GM23248 (cell line): ENCODE measurements around the gene DOCK3.

ENCODE experiments used
- EZH2 ChIP-seq: fragments of 200-600 bp; sonication (generic); IDR thresholded peaks from 2 replicates; pipeline ENCODE4 v1.6.1; 2018; ENCODE audit warnings: antibody characterized with exemption, mild to moderate bottlenecking; ENCODE audit not compliant: insufficient read depth, poor library complexity, severe bottlenecking
- EZH2phosphoT487 ChIP-seq: fragments of 200-600 bp; sonication (generic); IDR thresholded peaks from 2 replicates; pipeline ENCODE4 v1.6.1; 2018; ENCODE audit warnings: antibody characterized with exemption, moderate library complexity, mild to moderate bottlenecking, low read depth; ENCODE audit not compliant: insufficient read depth

DNA sequence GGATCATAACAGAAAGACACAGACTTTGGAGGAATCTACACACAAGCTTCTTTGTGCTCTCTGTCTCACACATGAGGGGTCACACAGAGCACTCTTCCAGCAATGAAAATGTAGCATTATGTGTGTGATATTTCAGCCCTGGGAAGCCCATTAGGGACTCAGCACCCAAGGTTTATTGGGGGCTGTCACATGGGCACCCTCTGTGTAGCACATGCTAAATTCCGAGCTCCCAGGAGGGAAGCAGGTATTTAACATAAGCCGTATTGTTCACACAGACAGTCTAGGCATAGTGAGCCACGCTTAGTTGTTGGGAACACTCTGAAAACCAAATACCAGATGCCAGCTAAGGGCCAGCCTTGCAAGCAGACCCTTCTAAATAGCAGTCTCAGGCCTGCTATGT is 448.8 kb downstream of the DOCK3 start:
- TF ChIP-seq EZH2 (no peak), EZH2phosphoT487 (no peak)
